GM18502 (cell line): ENCODE results near the gene HSD11B1L.
"Not testable (repeated sequence)": the region's sequence is repeated elsewhere in the genome, so short reads cannot be mapped to it uniquely, and the experiment has no call there.

Source experiments
- ATAC-seq: cut with Tn5 transposase; IDR thresholded peaks from one replicate; pipeline ENCODE4 v1.9.1; 2021; ENCODE audit warnings: mild to moderate bottlenecking; ENCODE audit not compliant: unreplicated experiment, poor library complexity

HSD11B1L gene

DNA sequence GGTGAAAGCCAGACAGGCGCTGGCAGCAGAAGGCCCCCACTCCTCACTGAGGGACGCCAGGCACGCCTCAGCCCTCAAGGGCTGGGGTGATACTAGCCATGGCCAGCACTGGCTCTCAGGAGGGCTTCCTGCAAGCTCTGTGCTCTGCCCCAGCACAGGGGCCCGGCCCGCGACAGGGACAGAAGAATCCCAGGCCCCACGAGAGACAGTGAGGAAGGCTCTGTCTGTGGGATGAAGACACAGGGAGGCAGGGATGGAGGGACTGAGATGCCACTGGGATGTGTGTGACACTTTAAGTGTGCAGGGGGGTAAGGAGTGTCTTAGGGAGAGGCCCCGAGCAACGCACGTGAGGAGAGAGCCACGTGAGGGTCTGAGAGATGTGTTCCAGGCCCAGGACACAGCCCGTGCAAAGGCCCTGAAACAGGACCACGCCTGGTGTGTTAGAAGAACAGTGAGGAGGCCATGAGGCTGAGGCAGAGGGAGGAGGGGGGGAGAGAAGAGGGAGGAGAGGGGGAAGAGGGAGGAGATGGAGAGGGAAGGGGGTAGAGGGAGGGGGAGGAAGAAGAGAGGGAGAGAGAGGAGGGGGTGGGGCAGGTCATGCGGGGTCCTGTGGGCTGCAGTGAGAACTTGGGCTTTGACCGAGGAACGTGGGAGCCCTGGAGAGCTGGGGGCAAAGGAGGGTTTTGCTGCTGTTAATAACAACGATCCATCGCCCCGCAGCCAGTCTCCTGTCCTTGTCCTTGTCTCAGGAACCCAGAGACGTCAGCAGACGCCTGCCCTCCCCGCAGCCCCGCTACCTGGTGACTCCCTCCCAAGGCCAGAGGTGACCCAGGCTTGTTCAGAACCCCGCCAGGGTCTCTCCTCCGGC, 16.4 kb downstream of the HSD11B1L start:
- no peak for ATAC-seq

DNA sequence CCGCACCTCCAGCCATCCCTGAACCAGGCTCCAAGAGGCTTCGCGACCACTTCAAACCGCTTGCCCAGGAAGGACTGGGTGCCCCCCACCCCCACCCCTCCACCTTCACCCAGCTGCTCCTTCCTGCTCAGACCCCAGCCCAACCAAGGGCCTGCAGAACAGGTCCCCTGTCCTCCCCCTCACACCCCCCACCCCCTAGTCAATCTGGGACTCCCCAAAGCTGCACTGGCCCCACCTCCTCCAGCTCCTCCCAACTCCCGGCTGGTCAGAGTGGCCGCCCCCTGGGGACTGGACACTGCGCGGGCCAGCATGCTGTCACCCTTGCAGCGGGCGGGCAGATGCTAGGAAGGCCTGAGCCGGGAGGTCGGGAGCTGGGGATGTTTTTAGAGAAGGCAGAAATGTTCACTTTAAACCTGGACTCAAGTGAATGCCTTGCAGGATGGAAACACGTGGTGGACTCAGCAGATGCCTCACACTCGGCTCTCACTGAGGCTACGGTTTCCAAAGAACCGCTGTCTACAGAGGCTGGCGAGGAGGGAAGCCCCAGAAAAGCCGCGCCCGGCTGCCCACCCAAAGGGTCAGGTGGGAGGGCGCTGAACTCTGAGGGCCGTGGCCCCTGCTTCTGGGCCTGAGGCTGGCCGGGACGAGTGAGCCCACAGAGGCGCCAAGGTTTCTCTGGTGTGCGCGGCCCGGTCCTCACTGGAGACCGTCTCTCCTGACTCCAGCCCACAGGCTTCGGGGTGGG, 17.2 kb downstream of the HSD11B1L start:
- ATAC-seq, result no peak

DNA sequence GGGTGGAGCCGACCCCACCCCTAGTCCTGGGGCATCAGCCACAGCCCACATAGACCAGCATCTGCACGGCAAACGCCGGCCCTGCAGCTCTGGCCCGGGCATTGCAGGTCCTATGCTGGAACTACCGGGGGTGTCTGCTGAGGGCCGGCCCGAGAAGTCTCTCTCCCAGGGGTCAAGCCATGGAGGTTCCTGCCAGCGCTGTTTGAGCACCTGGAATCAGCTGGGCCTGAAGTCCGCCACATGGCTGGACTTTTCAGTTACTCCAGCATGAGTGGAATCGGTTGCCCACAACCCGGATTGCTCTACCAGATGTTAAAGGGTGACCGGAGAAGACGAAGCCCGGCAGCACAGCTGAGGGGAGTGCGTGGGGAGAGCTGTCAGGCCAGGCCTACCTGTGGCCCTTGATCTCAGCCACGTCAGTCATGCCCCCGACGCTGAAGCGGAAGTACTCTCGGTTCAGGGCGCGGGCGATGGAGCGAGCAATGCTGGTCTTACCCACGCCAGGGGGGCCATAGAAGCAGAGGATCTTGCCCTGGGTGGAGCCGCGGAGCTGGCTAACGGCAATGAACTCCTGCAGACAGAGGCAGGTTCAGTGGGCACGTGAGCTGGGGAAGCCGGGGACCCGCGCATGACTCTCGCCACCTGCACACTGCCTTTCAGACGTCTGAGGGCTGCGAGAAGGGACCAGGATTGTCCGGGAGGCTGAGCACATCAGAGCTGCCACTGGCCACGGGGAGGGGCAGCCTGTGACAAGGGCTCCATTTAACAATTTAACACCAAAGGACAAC, 18.0 kb downstream of the HSD11B1L start:
- ATAC-seq, result no peak

DNA sequence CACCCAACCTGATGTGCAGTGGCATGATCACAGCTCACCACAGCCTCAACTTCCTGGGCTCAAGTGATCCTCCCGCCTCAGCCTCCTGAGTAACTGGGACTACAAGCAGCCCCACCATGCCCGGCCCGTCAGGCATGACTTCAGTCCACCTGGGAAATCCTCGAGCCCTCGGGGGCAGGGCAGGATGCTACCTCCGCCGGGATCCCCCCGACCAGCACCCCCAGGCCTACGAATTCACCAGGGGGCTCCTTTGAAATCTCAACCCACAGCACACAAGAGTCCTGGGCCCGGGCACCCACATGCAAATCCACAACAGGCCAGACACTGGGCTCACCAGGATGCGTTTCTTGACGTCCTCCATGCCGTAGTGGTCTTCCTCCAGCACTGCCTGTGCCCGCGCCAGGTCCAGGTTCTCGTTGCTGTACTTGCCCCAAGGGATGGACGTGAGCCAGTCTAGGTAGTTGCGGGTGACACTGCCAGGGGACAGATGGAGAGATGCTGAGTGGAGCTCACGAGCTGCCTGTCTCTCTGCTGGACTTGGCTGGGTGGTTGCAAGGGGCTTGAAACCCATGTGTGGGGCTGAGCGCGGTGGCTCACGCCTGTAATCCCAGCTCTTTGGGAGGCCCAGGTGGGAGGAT, 19.7 kb downstream of the HSD11B1L start:
- no peak for ATAC-seq

DNA sequence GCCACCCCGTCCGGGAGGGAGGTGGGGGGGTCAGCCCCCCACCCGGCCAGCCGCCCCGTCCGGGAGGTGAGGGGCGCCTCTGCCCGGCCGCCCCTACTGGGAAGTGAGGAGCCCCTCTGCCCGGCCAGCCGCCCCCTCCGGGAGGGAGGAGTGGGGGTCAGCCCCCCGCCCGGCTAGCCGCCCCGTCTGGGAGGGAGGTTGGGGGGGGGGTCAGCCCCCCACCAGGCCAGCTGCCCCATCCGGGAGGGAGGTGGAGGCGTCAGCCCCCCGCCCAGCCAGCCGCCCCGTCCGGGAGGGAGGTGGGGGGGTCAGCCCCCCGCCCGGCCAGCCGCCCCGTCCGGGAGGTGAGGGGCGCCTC, 21.2 kb downstream of the HSD11B1L start:
- ATAC-seq, result not testable (repeated sequence)

DNA sequence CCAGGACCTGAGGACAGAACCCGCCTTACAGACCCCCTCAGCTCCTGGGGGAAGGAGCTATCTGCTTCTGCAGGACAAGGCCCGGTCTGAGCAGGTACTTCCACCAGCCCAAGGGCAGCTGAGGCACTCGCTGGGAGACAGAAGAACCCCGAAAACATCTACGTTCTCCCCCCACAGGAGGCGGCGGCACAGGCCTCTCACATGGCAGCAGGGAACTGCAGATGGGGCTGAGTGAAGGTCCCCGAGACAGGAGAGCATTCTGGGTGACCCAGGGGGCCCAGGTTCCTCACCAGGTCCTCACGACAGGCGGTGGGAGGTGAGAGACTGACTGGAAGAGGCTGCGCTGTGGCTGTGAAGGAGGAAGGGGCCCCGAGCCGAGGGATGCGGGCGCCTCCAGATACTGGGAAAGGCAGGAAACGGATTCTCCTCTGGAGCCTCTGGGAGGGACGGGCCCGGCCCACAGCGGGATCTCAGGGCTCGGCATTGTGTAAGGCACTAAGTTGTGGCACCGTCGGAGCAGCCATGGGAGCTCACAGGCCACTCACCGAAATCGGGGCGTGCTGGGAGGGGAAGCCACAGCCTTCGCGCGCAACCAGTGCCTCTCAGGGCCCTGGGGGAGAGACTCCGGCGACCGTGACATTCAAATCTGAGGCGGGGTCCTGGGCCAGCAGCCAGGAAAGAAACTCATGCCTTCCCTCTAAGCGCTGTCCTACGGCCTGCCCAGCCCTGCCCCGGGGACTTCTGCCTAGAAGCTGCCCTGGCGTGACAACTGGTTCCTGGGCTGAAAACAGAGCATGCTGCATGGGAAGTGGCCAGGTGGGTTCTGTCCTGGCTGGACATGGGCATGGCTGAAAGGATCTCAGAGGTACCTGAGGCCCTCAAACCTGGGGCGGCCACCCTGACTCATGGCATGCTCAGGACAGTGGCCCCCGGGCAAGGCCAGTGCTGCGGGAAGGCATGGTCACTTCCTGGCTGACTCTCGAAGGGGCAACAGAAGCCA, 23.3 kb downstream of the HSD11B1L start:
- ATAC-seq, result no peak

DNA sequence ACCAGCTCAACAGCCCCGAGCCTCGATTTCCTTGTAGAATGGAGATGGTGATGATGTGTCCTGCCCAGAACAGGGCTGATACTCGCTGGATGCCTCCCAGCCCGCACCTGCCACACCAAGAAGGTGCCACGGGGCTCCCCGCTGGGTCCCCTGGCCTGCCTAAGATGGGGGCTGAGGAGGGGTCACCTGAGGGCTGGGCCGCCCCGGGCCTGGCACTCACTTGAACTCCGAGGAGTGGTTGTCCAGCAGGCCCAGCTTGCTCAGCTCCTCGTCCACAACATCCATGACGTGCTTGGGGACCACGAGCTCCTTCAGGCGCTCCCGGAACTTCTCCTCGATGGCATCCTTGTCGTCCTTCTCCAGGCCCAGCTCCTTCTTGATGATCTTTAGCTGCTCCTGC, 24.7 kb downstream of the HSD11B1L start:
- no peak for ATAC-seq

DNA sequence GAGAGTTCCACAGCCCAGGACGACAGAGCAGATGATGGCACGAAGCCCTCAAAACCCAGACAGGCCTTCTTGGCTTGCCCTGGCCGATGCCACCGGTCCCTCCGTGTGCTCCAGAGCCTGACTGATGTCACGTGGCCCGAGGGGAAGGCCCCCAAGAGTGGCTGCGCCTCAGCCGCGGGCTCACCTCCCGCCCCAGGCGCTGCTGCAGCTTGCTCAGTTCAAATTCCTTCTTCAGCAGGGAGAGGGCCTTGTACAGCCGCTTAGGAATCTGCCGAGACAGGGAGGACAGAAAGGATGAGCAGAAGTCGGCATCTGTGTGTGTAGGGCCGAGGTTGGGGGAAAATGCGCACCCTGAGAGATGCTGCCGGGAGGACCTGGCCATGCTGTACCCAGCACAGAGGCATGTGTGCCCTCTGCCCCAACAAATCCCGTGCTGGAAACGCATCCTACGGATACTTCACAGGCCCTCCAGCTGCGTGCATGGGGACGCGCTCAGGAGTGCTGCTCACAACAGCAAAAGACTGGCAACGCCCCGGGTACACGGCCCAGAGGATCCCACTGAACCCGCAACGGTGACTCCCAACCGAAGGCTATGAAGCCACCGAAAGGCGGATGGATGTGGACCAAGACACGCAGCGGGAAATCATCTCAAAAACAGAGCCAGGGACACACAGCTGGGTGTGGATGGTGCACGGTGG, 26.2 kb downstream of the HSD11B1L start:
- ATAC-seq, result no peak

DNA sequence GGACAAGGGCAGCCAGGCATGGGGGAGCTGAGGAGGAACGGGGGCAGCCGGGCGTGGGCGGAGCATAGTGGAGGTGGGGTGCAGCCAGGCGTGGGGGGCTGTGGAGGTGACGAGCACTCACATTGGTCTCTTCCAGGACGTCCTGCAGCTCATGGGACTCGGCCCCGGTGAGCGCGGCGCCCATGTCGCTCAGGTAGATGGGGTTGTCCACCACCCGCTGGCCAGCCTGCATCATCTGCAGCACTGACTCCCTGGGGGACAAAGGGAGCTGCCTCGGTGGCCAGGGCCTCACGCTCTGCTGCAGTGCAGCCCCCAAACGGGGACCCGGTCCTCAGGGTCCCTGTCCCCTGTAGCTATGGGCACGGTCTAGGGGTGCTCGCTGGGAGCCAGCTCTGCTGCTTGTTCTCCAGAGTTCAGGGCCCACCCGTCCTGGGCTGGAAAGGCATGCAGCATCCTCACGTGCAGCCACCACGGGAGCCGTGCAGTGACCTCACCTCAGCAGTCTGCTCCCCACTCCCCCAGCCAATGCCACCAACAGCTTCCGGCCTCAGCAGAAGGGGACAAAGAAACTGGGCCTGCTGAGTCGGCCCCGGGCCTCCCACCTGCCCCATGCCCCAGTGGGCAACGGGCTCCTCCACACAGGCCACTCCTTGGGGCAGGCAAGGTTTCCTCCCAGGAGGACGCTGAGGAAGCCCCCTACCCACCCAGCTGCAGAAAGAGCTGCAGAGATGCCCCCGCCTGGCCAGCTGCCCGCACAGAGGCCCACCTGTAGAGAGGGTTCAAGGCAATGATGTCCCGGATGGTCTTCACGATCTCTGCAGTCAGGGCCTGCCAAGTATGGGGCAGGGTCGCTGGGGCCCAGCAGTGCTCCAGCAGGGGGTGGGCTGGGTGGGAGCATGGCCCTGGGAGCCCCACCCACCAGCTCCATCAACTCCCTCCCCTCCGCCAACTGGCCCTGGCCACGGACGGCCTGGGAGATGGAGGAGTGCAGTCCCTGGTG, 27.0 kb downstream of the HSD11B1L start:
- ATAC-seq, result no peak

DNA sequence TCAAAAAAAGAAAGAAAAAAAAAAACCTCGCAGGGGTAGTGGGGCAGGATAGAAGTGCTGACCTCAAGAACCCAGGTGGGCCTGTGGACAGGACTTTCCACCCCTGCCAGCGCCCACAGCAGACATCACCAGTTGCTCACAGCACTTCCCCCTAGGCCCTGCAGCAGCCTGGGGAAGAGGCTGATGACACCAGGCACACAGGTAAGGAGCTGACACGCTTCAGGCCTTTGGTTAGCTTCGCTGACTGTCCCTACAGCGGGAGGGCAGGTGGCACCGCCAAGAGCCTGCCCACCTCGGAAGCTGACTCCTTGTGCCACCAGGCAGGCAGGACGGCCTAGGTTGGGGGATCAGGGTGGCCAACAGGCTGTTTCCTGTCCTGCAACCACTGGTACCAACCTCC, 30.2 kb downstream of the HSD11B1L start:
- no peak for ATAC-seq

DNA sequence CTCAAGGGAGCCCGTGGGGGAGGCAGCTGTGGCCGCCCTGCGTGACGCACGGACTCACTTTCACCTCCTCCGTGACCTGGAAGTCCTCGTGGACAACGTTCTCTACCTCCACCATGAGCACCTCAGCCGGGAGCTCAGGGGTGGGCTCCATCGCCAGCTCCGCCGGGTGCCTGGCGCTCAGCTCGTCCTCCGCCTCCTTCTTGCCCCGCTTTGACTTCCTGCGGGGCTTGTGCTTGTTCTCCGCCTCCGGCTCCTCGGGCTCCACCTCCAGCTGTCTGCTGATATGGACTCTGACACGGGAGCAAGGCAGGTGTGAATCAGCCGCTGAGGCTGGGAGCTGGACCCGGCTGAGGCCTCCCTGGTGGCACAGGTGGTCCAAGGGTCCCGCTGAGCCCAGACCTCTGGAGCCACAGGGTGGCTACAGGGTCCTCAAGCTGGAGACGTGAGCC, 30.9 kb downstream of the HSD11B1L start:
- no peak for ATAC-seq

DNA sequence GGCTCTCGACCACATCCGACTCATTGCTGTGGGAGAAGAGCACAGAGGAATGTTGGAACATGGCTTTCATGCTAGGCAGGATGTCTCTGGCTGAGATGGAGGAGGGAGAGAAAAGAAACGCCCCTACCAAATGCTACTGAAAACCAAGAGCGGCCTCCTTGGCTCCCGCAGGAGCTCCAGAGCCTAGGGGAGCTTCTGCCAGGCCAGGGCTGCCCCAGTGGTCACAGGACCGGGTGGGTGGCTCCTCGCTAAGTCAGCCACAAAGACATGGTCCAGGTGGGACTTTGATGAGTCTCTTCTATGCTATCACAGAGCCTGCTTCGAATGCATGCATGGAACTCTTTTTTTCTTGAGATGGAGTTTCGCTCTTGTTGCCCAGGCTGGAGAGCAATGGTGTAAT, 32.4 kb downstream of the HSD11B1L start:
- ATAC-seq, result no peak

DNA sequence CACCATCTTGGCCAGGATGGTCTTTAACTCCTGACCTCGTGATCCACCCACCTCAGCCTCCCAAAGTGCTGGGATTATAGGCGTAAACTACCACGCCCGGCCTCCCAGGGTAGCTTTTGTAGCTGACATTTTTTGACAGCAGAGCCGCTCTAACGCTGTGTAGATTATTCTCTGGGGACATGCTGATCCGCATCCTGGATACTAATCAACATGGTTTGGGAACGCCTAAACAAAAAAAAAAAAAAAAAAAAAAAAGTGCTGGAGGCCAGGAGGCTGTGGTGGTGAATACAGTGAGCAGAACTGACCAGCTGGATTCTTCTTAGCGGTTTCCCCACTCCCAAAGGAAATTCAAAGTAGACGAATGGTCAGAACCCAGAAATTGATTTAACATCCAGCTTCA, 34.0 kb downstream of the HSD11B1L start:
- ATAC-seq, result no peak

DNA sequence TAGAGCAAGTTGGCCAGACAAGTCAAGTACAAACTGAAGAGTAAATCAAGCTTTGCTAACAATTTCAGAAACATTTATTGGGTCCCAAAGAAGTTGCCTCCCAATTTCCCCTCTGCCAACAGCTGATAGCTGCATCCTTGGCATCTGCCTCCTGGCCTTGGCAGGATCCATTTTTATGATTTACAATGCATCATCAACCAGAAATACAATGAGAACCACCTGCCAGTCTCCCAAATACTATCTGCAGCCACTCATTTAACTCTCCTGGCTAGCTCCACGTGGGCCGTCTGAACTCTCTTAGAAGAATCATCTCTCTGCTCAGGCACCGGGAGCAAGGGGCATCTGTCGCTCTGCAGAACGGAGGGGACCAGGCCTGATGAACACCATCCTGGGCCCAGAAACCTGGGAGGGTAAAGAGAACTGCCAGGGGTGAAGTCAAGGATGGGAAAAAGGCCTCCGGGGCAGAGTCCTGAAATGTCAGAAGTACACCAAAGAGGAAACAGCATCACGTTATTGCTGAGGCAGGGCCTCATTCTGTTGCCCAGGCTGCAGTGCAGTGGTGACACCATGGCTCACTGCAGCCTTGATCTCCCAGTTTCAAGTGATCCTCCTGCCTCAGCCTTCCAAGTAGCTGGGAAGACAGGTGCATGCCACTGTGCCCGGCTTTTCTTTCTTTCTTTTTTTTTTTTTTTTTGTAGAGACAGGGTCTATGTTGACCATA, 36.5 kb downstream of the HSD11B1L start:
- no peak for ATAC-seq

DNA sequence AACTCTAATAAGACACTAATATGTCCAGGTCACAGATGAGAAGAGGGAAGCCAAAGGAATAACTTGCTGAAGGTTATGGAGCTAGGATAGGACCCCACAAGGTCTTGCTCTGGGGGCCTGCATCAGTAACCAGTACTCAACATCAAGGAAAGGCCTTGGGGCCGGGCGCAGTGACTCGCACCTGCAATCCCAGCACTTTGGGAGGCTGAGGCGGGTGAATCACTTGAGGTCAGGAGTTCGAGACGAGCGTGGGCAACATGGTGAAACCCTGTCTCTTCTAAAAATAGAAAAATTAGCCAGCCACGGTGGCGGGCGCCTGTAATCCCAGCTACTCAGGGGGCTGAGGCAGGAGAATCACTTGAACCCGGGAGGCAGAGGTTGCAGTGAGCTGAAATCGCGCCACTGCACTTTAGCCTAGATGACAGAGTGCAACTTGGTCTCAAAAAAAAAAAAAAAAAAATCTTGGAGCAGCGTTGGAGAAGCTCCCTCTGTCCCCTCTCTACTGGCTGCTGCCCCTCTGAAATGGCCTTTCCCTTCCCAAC, 37.3 kb downstream of the HSD11B1L start:
- no peak for ATAC-seq

DNA sequence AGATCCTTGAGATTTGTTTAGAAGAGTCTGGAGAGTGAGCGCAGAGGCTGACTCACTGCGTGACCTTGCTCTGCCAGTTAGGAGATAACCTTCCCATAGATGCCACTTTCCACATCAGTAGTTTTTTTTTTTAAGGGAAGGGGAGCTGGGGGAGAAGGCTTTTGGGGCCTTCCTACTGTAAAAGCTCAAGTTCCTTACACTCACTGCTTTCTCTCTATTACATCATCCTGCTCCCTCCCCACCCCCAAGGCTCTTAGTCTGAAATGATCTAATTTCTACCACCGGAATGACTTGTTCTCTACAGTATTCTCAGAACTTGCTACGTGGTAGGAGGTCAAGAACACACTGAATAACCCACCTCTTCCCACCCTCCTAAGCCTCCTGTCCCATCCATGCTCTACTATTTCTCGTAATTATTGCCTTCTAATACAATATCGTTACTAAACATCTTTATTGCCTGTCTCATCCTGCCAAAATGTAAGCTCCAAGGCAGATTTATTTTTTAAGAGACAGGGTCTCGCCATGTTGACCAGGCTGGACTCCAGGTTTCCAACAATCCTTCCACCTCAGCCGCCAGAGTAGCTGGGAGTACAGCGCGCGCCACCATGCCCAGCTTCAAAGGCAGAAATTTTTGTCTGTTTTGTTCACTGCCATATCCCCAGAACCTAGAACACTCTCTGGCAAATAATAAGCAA, 37.9 kb downstream of the HSD11B1L start:
- no peak for ATAC-seq
